Measurements from ENCODE around the gene HHIPL2. TPM values are rescaled to one million over a fixed set of nuclear protein-coding genes. Genes with fewer than 3 reads are reported as not detected.
"Not testable (repeated sequence)": the region's sequence is repeated elsewhere in the genome, so short reads cannot be mapped to it uniquely, and the experiment has no call there.

Gene HHIPL2
- total RNA-seq, 1 donor from 2014 or later = not detected

- no peak for DNase-seq (ENCODE audit: low read depth in 2 of 2)
Observed at GRCh38 chr1:222540598-222540995, 7.3 kb downstream of the HHIPL2 start.

- DNase-seq (ENCODE audit: low read depth in 2 of 2) = no peak
Observed at GRCh38 chr1:222539951-222540597, 7.8 kb downstream of the HHIPL2 start.

- no peak for DNase-seq (ENCODE audit: low read depth in 2 of 2)
Observed at GRCh38 chr1:222535455-222535854, 12.4 kb downstream of the HHIPL2 start.

GRCh38 chr1:222530852-222531251 lies 17.1 kb downstream of the HHIPL2 start:
- no peak for DNase-seq (ENCODE audit: low read depth in 2 of 2)

- no peak for DNase-seq (ENCODE audit: low read depth in 2 of 2)
Observed at GRCh38 chr1:222529916-222530315, 18.0 kb downstream of the HHIPL2 start.

- DNase-seq (ENCODE audit: low read depth in 2 of 2) = no peak
Observed at GRCh38 chr1:222529181-222529580, 18.7 kb downstream of the HHIPL2 start.

- DNase-seq (ENCODE audit: low read depth in 2 of 2) = no peak
Observed at GRCh38 chr1:222525951-222526350, 22.0 kb downstream of the HHIPL2 start.

GRCh38 chr1:222523852-222524251 lies 24.1 kb downstream of the HHIPL2 start:
- no peak for DNase-seq (ENCODE audit: low read depth in 2 of 2)

- DNase-seq (ENCODE audit: low read depth in 2 of 2) = no peak
Observed at GRCh38 chr1:222522105-222522915, 25.6 kb downstream of the HHIPL2 start.

- peak in 1 of 2 donors; percentile 7 for DNase-seq (ENCODE audit: low read depth in 2 of 2)
Observed at GRCh38 chr1:222521299-222522104, 26.4 kb downstream of the HHIPL2 start.

GRCh38 chr1:222489496-222489895 lies 58.4 kb downstream of the HHIPL2 start:
- DNase-seq (ENCODE audit: low read depth in 2 of 2) = not testable (repeated sequence)

GRCh38 chr1:222487774-222488173 lies 60.1 kb downstream of the HHIPL2 start:
- DNase-seq (ENCODE audit: low read depth in 2 of 2) = not testable (repeated sequence)

- not testable (repeated sequence) for DNase-seq (ENCODE audit: low read depth in 2 of 2)
Observed at GRCh38 chr1:222484005-222484404, 63.9 kb downstream of the HHIPL2 start.

GRCh38 chr1:222479567-222479966 lies 68.3 kb downstream of the HHIPL2 start:
- DNase-seq (ENCODE audit: low read depth in 2 of 2) = not testable (repeated sequence)

- DNase-seq (ENCODE audit: low read depth in 2 of 2) = not testable (repeated sequence)
Observed at GRCh38 chr1:222476436-222476835, 71.5 kb downstream of the HHIPL2 start.

GRCh38 chr1:222473717-222474116 lies 74.2 kb downstream of the HHIPL2 start:
- not testable (repeated sequence) for DNase-seq (ENCODE audit: low read depth in 2 of 2)

GRCh38 chr1:222472776-222473540 lies 74.9 kb downstream of the HHIPL2 start:
- not testable (repeated sequence) for DNase-seq (ENCODE audit: low read depth in 2 of 2)
